Activated CD4-positive, CD25-positive, alpha-beta regulatory T cell treated with anti-CD3 and anti-CD28 coated beads, Interleukin-2, amount 50 U/mL, for 24 hours (primary cell): ENCODE results near the gene CTSC.
"Not testable (repeated sequence)": the region's sequence is repeated elsewhere in the genome, so short reads cannot be mapped to it uniquely, and the experiment has no call there.

ENCODE experiments used
- ATAC-seq, 2 donors: fragments of 150-1000 bp; cut with Tn5 transposase; one replicate each; pipeline ENCODE4 v1.10.0; 2021; ENCODE audit warnings: mild to moderate bottlenecking in 1 of 2, moderate library complexity in 1 of 2

The CTSC gene

DNA sequence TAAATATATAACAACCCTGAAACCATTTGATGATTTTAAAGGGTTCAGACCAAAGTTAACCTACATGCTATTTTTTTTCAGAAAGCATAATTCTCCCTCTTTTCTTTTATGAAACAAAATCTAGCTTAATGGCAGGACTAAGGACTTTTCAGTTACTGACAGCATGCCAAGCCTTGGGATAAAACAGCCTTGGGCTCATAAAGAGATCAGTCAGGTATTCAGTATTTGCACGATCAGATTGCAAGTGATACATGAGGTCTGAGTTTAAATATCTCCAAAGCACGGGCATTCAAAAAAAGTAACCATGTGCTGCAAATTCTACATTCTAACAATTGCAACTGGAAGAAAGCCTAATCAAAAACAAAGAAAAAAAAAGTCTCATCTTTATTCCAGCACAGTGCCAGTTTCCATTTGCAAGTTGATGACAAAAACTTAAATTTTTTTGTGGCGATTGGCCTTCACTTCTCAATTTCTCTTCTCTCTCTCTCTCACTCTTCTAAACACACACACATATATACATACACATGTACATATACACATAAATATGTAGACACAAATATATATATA, 60.1 kb downstream of the CTSC start:
- ATAC-seq = no peak

DNA sequence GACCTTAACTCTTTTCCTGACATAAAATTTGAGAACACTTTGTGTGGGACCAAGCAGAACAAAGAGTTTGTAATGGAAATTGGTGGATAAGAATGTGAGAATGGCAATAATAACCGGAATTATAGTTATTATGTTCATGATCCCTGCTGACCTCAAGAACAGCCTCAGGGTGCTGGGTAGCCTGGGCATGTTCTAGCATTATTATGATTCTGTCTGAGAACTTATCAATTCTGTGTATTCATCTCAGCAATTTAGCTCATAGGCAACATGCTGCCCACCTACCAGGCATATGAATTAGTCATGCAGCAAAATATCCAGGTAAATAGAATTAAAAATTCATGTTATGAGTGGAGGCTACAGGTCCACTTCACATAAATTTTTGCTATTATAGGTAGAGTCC, 61.9 kb downstream of the CTSC start:
- no peak for ATAC-seq

DNA sequence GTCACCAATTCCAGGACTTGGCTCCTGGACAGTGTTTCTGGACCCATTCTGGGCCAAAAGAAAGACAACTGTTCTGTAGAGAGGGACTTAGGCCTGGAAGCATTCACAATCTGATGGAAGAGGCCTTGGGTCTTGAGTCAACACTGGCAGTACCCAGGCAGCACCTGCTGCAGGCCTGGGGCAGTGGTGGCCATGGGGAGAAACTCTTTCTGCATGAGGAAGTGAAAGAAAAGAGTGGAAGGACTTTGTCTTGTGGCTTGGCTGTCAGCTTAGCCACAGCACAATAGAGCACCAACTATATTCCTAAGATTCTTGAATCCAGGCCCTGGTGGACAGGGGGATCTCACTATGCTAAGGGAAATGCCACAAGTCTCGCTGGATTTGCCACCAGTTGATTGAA, 70.6 kb downstream of the CTSC start:
- ATAC-seq = no peak

DNA sequence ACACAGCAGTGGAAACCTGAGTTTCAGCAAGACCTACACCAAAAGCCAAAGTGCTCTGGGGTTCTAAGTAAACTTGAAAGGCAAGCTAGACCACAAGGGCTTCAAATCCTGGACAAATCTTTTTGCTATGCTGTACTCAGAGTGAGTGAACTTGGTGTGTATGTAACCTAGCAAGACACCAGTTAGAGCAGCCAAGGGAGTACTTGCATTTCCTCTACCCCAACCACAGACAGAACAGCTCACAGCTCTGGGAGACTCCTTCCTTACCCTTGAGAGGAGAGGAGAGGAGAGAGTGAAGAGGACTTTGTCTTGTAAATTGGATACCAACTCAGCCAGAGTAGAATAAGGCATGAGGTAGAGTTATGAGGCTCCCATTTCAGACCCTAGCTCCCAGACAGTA, 71.4 kb downstream of the CTSC start:
- no peak for ATAC-seq

DNA sequence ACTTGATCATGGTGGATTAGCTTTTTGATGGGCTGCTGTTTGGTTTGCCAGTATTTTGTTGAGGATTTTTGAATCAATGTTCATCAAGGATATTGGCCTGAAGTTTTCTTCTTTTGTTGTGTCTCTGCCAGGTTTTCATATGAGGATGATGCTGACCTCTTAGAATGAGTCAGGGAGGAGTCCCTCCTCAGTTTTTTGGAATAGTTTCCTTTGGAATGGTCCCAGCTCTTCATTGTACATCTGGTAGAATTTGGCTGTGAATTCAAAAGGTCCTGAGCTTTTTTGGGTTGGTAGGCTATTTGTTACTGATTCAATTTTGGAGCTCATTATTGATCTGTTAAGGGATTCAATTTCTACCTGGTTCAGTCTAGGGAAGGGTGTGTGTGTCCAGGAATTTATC, 78.1 kb downstream of the CTSC start:
- no peak for ATAC-seq

DNA sequence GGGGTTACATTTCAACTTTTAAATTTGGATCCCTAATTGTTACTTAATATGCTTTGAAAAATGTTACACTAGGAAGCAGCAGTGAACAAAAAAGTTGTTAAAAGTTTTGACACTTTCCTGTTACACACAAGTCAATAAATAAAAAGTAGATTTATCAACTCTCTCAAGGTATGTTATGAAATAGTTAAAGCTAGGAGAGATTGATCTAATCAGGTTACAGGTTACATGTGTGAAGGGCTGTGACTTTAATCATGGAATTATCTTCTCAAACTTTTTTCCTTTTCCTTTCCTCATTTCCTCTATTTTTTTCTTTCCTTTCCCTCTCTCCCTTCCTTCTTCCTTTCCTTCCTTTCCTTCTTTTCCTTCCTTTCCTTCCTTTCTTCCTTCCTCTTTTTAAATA, 85.3 kb downstream of the CTSC start:
- ATAC-seq = no peak

DNA sequence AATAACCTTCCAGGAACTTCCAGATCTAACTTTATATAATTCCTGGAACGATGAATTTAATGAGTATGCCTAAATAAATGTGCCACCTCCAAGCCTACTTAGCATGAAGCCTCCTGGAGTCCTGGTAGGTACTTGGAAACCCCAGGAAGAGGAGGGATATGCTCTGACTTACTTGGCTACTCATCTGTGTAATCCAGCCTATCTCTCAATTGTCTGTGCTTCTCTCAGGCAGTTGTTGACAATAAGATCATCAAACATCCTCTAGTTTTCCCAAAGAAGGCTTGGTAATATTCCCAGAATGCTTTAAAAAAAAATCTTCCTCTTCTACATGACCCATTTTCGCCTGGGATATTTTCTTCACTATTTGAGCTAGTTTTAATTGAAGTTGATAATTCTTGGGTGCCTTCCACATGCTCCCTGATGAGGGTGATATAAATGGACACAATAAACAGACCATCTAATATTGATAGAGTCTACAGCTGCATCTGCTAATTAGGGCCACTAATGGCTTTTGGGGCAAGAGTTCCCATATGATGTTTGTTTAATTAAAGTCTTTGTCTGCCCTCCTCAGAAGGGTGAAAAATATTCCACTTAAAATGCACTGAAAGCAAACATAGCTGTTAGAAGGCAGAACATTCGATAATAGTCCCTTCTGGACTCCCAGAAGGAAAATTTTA, 86.8 kb downstream of the CTSC start:
- no peak for ATAC-seq

DNA sequence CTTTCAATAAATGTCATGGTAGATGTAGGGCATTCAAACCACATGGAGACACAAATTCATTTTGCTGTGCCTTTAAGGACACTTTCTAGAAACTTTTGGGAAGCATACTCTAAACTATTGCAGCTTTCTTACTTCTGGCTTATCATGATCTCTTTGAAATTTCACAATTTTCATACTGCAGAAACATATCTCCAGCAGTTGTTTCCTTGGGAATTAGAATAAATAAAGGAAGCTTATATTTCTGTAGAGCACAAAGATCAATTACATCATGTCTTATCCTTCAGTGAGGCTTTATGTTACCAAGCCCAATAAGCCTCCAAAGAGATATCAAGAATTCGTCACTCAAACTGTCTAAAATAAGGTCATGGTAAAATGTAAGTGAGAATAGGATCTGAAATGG, 87.8 kb downstream of the CTSC start:
- no peak for ATAC-seq

DNA sequence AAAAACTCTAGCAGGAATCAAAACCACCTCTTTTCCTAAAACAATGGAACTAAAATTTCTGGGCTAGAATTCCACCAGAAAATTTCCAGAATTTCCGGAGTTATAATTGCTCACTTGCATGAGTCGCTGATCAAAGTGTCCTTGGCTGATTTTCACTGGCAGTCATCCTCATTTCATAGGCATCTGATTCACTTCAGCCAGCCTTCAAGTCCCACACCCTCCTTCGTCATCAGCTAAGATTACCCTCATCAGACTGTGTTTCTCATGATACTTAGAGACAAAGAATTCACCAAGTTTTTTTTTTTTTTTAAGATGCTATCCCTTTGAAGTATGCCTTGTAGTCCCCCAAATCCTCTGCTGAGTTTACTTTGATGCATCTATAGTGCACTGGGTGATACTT, 90.8 kb downstream of the CTSC start:
- ATAC-seq = no peak

DNA sequence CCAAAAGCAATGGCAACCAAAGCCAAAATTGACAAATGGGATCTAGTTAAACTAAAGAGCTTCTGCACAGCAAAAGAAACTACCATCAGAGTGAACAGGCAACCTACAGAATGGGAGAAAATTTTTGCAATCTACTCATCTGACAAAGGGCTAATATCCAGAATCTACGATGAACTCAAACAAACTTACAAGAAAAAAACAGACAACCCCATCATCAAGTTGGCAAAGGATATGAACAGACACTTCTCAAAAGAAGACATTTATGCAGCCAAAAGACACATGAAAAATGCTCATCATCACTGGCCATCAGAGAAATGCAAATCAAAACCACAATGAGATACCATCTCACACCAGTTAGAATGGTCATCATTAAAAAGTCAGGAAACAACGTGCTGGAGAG, 92.0 kb downstream of the CTSC start:
- not testable (repeated sequence) for ATAC-seq
